GM23248 (cell line): Measurements from ENCODE around the gene SINHCAF. TPM values are rescaled to one million over a fixed set of nuclear protein-coding genes. Genes with fewer than 3 reads are reported as not detected.
A peak's percentile ranks its signal among the peaks of the same experiment; 100 is the strongest.
"Not testable (repeated sequence)": the region's sequence is repeated elsewhere in the genome, so short reads cannot be mapped to it uniquely, and the experiment has no call there.

ENCODE experiments used
- DNase-seq: peaks from one replicate; pipeline ENCODE4 v3.0.0-alpha.2; 2015
- H2AFZ ChIP-seq: fragments of 200-600 bp; sonication (generic); 2 replicates; pipeline ENCODE4 v1.6.1; 2016; ENCODE audit warnings: antibody characterized with exemption
- H3F3A ChIP-seq: fragments of 200-600 bp; sonication (generic); 2 replicates; pipeline ENCODE4 v1.6.1; 2016; ENCODE audit warnings: mild to moderate bottlenecking, antibody characterized with exemption, mixed run types; ENCODE audit not compliant: insufficient read depth
- H3K27ac ChIP-seq: fragments of 200-600 bp; sonication (generic); 2 replicates; pipeline ENCODE4 v1.5.1; 2016; ENCODE audit warnings: mild to moderate bottlenecking
- H3K27me3 ChIP-seq: fragments of 200-600 bp; sonication (generic); replicated peaks from 2 replicates; pipeline ENCODE4 v1.6.1; 2016; ENCODE audit warnings: mild to moderate bottlenecking; ENCODE audit not compliant: insufficient read depth
- H3K36me3 ChIP-seq: fragments of 200-600 bp; sonication (generic); 2 replicates; pipeline ENCODE4 v1.6.1; 2016; ENCODE audit warnings: low read depth, mild to moderate bottlenecking
- H3K4me1 ChIP-seq: fragments of 200-600 bp; sonication (generic); 2 replicates; pipeline ENCODE4 v1.6.1; 2016; ENCODE audit warnings: mild to moderate bottlenecking; ENCODE audit not compliant: insufficient read depth
- H3K4me2 ChIP-seq: fragments of 200-600 bp; sonication (generic); one replicate; pipeline ENCODE4 v1.6.1; 2016; ENCODE audit warnings: mild to moderate bottlenecking; ENCODE audit not compliant: unreplicated experiment
- H3K4me3 ChIP-seq: fragments of 200-600 bp; sonication (generic); 2 replicates; pipeline ENCODE4 v1.5.1; 2016; ENCODE audit warnings: mild to moderate bottlenecking
- H3K79me2 ChIP-seq: fragments of 200-600 bp; sonication (generic); 2 replicates; pipeline ENCODE4 v1.6.1; 2016; ENCODE audit warnings: mild to moderate bottlenecking; ENCODE audit not compliant: insufficient read depth
- H3K9ac ChIP-seq: fragments of 200-600 bp; sonication (generic); 2 replicates; pipeline ENCODE4 v1.6.1; 2016; ENCODE audit warnings: mild to moderate bottlenecking
- H3K9me2 ChIP-seq: fragments of 200-600 bp; sonication (generic); 2 replicates; pipeline ENCODE4 v1.6.1; 2016; ENCODE audit warnings: mixed run types, mild to moderate bottlenecking, moderate library complexity; ENCODE audit not compliant: insufficient read depth
- H3K9me3 ChIP-seq: fragments of 200-600 bp; sonication (generic); one replicate; pipeline ENCODE4 v1.6.1; 2017; ENCODE audit warnings: low read depth
- H4K20me1 ChIP-seq: fragments of 200-600 bp; sonication (generic); 2 replicates; pipeline ENCODE4 v1.6.0; 2016; ENCODE audit not compliant: insufficient read depth
- EZH2 ChIP-seq: fragments of 200-600 bp; sonication (generic); IDR thresholded peaks from 2 replicates; pipeline ENCODE4 v1.6.1; 2018; ENCODE audit warnings: antibody characterized with exemption, mild to moderate bottlenecking; ENCODE audit not compliant: insufficient read depth, poor library complexity, severe bottlenecking
- EZH2phosphoT487 ChIP-seq: fragments of 200-600 bp; sonication (generic); IDR thresholded peaks from 2 replicates; pipeline ENCODE4 v1.6.1; 2018; ENCODE audit warnings: antibody characterized with exemption, moderate library complexity, mild to moderate bottlenecking, low read depth; ENCODE audit not compliant: insufficient read depth
- WGBS, 2 experiments: methylation state at CpG; one replicate each; pipeline ENCODE4 v1.1.6; 2015 to 2017; ENCODE audit warnings: low lambda C conversion rate in 2 of 2, low coverage in 1 of 2; ENCODE audit errors: missing lambda C conversion rate in 2 of 2; 5-methylcytosine and 5-hydroxymethylcytosine counted together
- in situ Hi-C: fragments of 300-500 bp; cut with MboI; formaldehyde crosslinking; loops from 2 replicates; pipeline ENCODE4 v1.15.0; 2020
- polyA plus RNA-seq: library from polyadenylated mRNA; unstranded; fragments of >200 nt; fragmentation: Nextera tagmentation; extraction: Ambion mirVana; gene quantifications from 2 replicates; pipeline ENCODE4 v1.2.1, GENCODE V29; 2016
- total RNA-seq: library from RNA; depleted of rRNA; stranded (reverse); fragments of >200 nt; shearing (Covaris generic); gene quantifications from 2 replicates; pipeline ENCODE4 v1.2.3, GENCODE V29; 2014

Gene SINHCAF
- total and polyA plus RNA-seq, 2 experiments from 2014 or later = 10.4 to 14.7 TPM

- Histone ChIP-seq H3K79me2 (no peaks in the 10 kb centered on the region), H3K4me3 (no peak overlapping the region), H3F3A (no peaks in the 10 kb centered on the region), H3K27me3 (0 out of 2 replicates have a peak, but pooled peaks cover 7% of the 10 kb centered on the region), H3K27ac (no peak overlapping the region), H4K20me1 (no peaks in the 10 kb centered on the region), H3K36me3 (no peaks in the 10 kb centered on the region), H3K9ac (no peak overlapping the region), H3K4me1 (no peaks in the 10 kb centered on the region), H2AFZ (no peak overlapping the region), H3K4me2 (no peak overlapping the region), H3K9me2 (no peaks in the 10 kb centered on the region), H3K9me3 (no peaks in the 10 kb centered on the region)
- TF ChIP-seq EZH2phosphoT487 = no peak
- TF ChIP-seq EZH2 = no peak
- 69 to 72% methylated on average over 8 of the region's 8 CpGs for WGBS, 2 experiments
- no peak for DNase-seq
- in situ Hi-C loops = no loop called here
Observed at GRCh38 chr12:31259136-31259886, 66.6 kb downstream of the SINHCAF start.

- TF ChIP-seq EZH2 (no peak), EZH2phosphoT487 (no peak)
- Histone ChIP-seq H3K9me3 (no peaks in the 10 kb centered on the region), H2AFZ (no peak overlapping the region), H3K4me1 (no peaks in the 10 kb centered on the region), H3K79me2 (no peaks in the 10 kb centered on the region), H4K20me1 (no peaks in the 10 kb centered on the region), H3K4me2 (no peak overlapping the region), H3F3A (no peaks in the 10 kb centered on the region), H3K36me3 (no peaks in the 10 kb centered on the region), H3K4me3 (no peak overlapping the region), H3K27ac (no peak overlapping the region), H3K27me3 (peaks cover 20% of the 10 kb centered on the region; the same call in 1 of the 2 replicates), H3K9me2 (no peaks in the 10 kb centered on the region), H3K9ac (no peak overlapping the region)
- no peak for DNase-seq
- in situ Hi-C loops = no loop called here
- 63 to 69% methylated on average over 6 of the region's 6 CpGs for WGBS, 2 experiments
Observed at GRCh38 chr12:31257784-31258183, 68.2 kb downstream of the SINHCAF start.

- H3K27me3 ChIP-seq = peaks cover 20% of the 10 kb centered on the region
- H3K36me3 ChIP-seq, H3K27ac ChIP-seq, H3K9me3 ChIP-seq, H3K79me2 ChIP-seq, H4K20me1 ChIP-seq, in situ Hi-C loops, H3K4me1 ChIP-seq, H3K9me2 ChIP-seq, H3F3A ChIP-seq: not testable (repeated sequence)
- DNase-seq = peak; percentile 39
- 52 to 58% methylated on average over 26 to 34 of the region's 34 CpGs for WGBS, 2 experiments
- H3K9ac ChIP-seq = 0 out of 2 replicates have a peak overlapping the region, but pooled peaks have one; percentile 15
- H2AFZ ChIP-seq = peak overlapping the region; percentile 78
- peak overlapping the region; percentile 54 for H3K4me2 ChIP-seq
- H3K4me3 ChIP-seq = peak overlapping the region; percentile 53
Observed at GRCh38 chr12:31251707-31252611, 74.0 kb downstream of the SINHCAF start.

- Histone ChIP-seq H2AFZ (no peak overlapping the region), H3K27ac (no peak overlapping the region), H3K4me1 (no peaks in the 10 kb centered on the region), H3K4me3 (no peak overlapping the region), H3K27me3 (peaks cover 20% of the 10 kb centered on the region), H4K20me1 (no peaks in the 10 kb centered on the region), H3K36me3 (no peaks in the 10 kb centered on the region), H3K9ac (no peak overlapping the region), H3K9me3 (no peaks in the 10 kb centered on the region), H3K4me2 (no peak overlapping the region), H3K79me2 (no peaks in the 10 kb centered on the region), H3K9me2 (no peaks in the 10 kb centered on the region), H3F3A (no peaks in the 10 kb centered on the region)
- in situ Hi-C loops = no loop called here
- 59 to 63% methylated on average over 6 of the region's 6 CpGs for WGBS, 2 experiments
- no peak for DNase-seq
- TF ChIP-seq EZH2 (no peak), EZH2phosphoT487 (no peak)
Observed at GRCh38 chr12:31250179-31250578, 75.8 kb downstream of the SINHCAF start.
